HG02852 (cell line): ENCODE results near the gene UBAC2.

Experiments used
- ATAC-seq: cut with Tn5 transposase; IDR thresholded peaks from one replicate; pipeline ENCODE4 v1.9.1; 2021; ENCODE audit warnings: mild to moderate bottlenecking, moderate library complexity; ENCODE audit not compliant: unreplicated experiment

UBAC2 gene

DNA sequence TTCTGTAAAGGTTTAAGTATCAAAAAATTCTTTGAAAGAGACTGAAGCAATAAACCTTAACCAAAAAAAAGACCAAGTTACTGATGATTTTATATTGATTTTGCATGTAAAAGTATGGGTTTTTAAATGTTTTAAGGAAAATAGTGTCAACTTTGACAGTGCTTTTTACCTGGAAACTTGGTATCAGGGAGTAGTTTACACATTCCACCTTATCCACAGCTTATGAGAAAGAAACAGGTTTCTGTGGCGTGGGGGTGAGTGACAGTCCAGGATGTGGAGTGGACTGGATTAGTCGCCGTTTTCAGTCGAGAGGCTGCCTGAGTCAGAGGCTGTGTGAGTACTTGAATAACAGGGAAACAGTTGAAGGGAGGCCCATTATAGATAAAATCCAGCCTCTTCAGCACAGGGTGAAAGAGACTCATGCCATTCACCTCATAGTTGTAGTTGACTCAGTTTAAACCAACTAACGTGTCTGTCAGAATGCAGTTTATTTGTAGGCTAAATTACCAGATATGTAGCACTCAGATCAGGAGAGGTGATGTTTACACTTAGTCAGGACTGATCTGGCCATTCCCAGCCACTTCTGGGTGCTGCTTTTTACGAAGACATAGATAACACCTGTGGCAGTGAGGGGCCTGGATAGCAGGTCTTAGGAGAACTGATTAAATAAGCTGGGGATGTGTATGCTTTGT, 107.1 kb downstream of the UBAC2 start:
- peak; percentile 44 for ATAC-seq

DNA sequence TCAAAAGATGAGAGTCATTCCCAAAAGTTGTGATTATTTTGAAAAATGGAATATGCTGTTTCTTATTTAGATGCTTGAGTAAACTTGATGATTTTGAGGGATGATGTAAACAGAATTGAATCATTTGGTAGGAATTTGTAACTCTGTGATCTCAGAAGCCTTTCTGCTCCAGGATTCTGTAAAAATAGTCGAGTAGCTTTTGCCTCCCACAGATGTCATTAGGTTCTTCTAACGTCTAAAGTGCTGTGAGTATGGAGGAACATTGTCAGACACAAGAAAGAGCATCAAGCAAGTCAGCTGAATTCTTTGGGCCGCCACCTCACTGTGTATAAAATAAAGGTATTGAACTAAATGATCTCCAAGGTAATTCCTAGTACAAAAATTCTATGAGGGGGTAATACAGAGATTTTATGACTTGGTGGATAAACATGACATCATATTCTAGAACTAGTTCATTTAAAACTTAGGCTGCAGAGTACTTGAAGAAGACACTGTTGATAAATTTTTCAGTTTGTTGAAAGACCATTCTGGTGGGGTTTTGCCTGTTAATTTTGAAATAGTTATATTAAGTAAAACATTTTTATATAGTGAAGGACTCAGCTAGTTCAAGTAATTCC, 107.9 kb downstream of the UBAC2 start:
- no peak for ATAC-seq

DNA sequence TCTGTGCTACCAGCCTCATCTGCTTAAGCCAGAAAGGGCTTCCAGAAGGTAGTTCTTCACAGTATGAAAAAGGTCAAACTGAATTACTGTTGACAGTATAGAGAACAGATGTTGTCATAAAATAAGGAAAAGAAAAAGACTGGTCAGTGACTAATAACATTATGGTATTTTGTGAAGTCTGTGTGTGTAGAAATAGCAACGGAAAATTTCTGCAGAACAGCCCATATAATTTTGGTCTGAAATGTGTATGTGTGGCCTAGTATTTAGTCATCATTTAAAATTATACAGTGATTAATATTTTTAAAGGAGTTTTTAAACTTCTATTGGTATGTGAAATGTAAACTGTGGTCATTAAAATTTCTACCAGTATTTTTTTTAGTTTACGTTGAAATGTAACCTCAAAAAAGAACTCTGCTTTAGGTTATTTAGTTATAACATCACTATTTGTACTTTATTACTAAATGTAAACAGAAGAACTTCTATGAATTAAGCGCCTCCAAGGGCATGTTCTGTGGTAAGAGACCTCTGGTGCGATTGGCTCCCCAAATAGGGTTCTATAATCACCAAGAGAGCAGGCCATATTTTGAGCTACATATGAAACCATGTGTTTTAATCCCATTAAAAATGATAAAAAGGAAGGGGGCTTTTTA, 109.9 kb downstream of the UBAC2 start:
- ATAC-seq, result peak; percentile 45

DNA sequence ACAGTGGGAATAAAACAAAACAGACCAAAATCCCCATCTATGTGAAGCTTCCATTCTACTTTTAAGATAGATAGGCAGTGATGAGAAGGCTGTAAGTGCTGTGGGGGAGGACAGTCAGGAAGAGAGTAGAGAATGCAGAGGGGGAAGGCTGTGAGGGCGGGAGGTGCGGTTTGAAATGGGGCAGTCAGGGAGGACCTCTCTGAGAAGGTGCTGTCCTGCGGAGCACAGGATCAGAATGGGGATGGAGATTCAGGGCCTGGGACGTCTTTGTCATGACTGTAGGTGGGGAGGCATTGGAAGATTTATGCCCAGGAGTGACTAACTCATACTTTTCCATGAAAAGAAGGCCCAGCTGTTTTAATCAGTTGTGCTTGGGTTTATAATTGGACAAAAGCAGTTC, 110.5 kb downstream of the UBAC2 start:
- no peak for ATAC-seq

DNA sequence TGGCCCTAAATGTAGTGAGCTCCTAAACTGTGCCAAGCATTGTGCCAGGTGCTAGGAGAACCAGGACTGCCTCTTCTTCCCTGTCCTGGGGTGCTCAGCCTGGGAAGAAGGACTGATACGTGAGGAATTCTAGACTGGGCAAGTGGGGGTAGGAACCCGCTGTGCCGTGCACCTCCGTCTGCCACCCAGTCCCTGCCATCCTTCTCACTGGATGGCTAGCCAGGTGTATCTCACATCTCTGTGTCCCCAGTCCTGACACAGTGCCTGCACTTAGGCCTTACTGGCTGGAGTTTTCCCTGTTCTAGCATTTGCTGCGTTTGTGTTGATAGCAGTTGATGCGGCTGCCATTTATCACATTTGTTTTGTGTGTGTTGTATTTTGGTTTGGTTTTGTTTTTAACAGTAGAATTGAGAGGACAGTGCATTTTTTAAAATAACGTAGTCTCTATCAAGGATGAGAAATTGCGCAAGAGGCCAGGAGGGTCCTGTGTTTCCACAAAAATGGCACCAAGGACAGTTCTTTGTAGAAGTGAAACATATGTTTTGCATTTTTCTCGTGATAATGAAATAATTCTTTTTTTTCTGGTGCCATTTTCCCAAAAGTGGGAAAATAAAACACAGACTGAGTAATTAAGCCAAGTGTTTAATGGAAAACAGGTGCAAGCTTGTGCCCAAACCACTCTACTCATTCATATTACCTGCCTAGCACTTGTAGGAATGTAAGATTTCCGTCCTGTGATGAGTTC, 111.3 kb downstream of the UBAC2 start:
- no peak for ATAC-seq

DNA sequence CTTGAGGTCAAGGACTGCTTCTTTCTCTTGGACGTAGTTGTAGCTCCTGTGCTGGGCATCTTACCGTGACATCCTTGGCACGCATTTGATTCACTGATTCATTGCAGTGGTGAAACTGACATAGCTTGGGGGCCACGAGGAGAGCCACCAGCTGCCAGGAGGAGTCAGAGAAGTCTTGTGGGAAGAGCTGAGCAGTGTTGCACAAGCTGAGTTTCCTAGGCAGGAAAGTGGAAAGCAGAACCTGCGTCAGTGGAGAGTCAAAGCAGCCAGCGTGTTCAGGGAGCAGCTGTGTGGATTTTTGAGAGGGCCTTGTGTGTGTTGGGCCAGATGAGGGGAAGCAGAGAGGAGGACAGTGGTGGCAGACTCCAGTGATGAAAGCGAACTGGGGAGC, 111.8 kb downstream of the UBAC2 start:
- ATAC-seq, result no peak

DNA sequence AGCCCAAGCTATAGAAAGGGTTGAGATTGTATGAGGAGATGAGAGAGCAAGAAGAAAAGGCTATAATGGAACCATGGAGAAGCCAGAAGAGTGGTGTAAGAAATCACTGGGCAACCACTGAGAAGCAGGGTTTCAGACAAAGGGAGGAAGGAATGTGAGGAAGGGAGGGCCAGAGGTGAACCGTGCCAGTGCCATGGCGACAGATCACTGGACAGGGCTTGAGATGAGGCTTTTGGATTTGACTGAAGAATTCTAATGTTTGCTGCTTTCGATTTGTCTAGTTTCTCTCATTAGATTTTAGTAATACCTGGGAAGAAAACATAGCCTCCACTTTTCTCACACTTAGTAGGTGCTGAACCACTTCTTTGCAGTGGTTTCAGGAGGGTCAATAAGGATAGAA, 112.8 kb downstream of the UBAC2 start:
- ATAC-seq, result no peak

DNA sequence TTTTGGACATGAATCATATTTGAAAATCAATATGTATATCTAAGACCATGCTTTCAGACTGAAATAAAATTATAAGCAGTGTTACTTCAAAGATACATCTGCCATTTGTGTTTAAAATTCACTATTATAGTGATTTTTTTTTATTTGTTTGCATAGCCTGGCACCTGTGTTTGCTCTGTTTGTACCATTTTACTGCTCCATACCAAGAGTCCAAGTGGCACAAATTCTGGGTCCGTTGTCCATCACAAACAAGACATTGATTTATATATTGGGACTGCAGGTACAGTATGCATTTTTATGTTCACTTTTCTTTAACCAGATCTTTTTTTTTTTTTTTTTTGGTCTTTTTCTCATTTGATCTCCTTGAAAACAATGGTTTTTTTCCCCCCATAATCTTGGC, 113.3 kb downstream of the UBAC2 start:
- no peak for ATAC-seq

DNA sequence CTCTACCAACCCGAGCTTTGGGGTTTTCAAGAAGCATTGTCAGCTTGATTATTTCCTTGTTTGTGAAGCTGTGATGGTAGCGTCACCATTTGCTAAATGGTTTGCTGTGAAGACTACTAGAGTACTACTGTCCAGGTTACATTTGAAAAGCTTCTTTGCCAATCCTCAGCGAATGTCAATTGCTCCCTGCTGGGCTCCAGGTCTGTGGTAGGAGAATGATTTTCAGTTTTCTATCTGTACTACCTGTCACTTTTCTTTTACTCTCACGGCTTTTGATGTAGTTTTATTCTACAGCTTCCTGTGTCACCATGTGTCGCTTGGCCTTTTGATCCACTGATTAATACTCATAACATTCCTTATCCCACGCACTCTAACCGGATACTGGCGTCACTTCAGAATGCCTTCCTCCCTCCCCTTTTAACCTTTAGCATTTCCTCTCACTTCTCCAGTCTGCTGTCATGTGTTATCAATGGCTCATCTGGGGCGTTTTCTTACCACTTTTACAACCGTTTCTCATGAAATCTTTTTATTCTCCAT, 114.1 kb downstream of the UBAC2 start:
- no peak for ATAC-seq

DNA sequence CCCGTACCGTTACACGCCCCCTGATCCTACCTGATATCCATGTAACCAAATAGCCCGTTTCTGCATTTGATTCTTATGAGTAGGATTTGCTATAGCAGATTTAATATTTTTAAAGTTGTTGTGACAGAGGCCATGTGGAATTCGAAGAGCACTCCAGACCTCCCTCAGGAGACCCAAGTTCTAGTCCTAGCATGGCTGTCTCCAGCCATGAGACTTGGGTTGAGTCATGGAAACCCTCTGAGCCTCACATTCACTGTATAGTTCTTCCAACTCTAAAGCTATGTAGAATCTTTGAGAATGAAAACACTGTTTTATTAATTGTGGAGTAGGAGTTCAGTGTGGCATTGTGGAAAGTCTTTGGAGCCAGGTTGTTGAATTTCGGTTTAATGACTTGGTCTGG, 114.5 kb downstream of the UBAC2 start:
- ATAC-seq, result no peak

DNA sequence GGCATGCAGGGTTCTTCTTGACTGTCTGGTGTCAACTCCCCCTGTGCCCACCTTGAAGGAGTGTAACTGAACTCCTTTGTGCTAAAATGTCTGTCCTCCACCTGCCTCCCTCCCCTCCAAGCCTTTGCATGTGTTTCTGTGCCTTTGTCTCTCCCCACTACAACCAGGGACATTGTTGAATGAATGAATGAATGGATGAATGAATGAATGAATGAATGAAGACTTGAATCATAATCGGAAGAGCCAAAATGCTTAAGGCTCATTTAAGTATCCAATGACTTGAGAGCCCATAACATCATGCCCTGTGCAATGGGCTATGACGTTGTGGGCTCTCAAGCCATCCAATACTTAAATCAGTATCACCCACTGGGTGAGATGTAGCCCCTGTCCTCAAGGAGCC, 115.6 kb downstream of the UBAC2 start:
- ATAC-seq, result no peak

DNA sequence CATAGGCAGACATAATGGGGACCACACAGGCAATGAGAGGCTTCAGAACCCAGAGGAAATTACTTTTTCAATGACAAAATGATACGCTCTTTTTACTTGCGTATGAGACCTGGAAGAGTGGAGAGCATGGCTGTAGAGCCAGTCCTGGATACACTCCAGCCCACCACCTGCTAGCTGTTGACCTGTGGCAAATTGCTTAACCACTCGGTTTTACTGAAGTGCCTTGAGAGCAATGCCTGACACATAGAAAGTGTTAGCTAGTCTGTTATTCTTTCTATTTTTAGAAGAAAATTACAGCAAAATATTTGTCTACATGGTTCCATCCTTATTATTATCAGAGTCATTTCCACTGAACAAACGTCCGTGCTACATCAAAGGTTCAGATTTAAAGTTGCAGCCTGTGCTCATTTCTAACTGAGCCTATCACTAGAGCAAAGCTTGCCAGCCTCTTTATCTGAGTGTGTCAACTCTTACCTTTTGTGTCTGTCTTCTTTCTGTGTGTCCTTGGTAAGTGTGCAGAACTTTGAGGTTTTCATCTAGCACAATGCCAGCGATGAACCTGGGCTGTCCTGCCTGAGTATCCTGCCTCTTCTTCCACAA, 116.1 kb downstream of the UBAC2 start:
- ATAC-seq, result no peak

DNA sequence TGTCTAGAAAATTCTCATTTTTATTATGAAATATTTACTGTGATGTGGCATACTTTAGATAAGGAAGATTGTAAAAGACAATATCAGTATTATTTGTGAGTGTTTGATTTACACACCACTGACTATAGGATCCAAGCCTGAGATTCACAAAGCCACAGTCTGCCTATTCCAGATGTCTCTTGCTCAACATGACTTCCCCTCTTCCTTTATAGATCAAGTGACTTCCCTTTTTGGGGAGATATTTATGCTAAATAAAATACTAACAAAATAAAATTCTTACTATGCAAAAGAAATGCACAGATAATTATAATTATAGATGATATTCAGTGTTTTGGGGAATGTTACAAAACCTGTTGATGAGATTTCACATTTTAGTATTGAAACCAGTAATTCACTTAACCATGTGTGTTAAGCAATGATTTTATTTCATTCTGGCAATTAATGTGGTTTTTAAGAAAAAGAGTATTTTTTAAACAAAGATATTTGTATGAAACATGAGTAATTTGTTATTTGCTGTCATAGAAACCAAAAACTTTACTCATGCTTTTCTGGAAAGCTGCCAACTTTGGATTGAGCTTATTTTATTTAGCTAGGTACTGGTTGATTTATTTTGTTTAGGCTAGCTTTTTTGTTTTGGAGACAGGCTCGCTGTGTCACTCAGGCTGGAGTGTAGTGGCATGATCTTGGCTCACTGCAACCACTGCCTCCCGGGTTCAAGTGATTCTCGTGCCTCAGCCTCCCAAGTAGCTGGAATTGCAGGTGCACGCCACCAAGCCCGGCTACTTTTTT, 120.2 kb downstream of the UBAC2 start:
- no peak for ATAC-seq

DNA sequence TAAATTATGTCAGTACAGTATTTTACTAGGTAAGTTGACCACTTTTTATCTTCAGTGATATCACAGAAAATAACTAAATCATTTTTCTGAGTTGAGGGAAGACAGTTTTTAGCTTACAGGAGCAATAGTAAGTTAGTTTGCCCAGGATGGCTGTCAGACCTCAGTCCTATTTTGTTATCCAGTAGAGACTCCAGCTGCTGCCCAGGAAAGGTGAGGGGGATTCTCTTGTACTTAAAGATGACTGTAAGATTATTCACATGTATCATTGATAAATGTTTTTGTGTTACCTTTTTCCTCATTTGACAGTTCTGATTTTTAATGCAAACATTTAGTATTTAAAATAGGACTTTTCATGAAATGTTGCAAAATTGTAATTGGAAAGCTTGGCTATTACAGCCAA, 121.1 kb downstream of the UBAC2 start:
- no peak for ATAC-seq

DNA sequence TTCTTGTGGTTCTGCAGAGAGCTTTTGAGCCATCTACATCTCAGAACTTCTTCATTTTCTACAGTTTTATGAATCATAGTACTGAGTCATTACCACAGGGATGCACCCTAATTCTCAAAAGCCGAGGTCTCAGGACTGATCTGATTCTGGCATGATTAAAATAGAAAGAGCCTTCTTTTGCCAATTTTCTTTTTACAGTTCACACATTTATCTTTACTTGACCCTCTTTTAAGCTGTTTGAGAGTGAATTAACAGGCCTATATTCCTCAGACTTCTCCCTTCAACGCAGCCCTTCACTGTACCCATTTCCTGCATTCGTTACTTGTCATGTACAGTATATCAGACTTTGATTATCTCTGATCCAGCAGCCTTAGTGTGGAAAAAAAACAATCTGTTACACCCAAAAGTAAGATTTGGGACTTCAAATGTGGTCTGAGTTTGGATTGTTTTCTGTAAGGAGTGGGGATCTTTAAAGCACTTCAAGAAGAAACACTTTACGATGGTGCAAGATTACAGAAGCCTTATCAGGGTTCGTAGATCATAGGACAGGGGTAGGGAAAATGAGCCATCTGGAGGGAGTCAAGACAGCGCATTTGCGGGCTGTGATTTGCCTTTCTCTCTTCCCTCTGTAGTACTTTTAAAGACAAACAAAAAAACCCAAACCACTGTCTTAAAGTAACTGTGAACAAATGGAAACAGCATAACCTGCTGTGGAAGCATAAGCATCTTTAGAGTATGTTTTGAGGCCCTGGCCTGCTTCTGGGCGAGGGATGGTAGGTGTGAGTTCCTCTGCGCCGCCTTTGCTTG, 121.8 kb downstream of the UBAC2 start:
- peak; percentile 91 for ATAC-seq

DNA sequence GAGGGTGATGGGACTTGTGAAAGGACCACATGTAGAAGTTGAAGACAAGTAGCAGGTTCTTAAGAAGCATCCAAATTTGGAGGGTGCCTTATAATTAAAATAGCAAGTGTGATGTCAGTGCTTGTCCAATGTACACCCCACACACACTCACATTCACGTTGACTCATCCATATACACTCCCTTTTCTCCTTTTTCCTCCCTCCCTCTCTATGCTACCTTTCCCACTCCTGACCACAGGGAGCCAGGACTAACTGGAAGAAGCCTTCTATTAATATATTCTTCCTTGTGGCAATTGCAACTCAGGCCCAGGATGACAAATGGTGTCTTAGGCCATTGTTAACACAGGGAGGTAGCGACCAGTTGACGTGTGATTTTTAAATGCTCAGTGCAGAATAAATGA, 122.8 kb downstream of the UBAC2 start:
- no peak for ATAC-seq

DNA sequence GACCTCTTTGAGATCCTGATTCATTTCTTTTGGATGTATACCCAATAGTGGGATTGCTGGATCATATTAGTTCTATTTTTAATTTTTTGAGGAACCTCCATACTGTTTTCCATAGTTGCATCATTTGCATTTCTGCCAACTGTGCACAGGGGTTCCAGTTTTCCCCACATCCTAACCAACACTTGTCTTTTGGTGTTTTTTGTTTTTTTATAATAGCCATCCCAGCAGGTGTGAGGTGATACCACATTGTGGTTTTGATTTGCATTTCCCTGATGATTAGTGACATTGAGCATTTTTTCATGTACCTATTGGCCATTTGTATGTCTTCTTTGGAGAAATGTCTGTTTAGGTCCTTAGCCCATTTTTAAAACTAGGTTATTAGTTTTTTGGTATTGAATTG, 125.4 kb downstream of the UBAC2 start:
- no peak for ATAC-seq

DNA sequence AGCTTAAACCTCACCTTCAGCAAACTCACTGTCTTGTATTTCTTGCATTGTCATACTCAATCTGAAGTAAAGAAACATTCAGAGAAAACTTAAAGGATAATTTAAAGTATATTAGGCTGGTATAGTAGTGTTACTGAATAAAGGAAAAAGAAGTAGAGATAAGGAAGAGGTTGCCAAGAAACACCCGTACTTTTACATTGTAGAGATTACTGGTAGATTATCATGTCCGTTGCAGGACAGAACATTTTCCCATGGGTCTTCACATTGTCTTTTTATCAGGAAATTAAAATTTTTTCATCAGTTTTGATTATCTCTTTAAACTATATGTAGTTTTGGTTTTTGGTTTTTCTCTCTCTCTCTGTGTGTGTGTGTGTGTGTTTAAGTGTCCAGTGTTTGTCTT, 126.5 kb downstream of the UBAC2 start:
- ATAC-seq, result no peak

DNA sequence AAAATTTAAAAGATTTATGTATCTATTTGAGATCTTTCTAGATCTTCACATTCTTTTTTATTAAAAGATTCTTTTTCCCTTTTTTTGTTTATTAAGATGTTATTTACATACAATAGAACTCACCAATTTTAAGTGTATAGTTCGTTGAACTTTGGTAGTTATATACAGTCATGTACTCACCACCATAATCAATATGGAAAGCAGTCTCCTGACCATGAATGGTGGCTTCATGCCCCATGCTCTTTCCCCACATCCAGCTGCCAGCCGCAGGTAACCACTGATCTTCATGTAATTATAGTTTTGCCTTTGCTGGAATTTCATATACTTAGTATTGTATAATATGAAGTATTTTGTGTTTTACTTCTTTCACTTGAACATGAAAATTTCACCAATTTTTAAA, 127.1 kb downstream of the UBAC2 start:
- ATAC-seq, result no peak

DNA sequence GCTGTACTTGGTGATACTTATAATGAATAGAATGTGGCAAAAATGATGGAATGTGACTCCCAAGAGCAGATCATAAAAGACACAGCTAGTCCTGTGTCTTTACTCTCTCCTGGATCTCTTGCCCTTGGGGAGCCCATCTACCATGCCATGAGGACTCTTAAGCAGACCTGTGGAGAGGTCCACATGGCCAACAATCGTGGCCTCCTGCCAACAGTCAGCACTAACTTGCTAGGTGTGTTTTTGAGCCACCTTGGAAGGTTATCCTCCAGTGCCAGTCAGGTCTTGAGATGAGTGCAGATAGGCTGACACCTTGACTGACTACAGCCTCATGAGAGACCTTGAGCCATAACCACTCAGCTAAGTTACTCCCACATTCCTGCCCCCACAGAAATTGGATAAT, 128.8 kb downstream of the UBAC2 start:
- no peak for ATAC-seq
